Naive thymus-derived CD8-positive, alpha-beta T cell (primary cell): ENCODE data around the gene LRRC9. TPM values are rescaled to one million over a fixed set of nuclear protein-coding genes. Genes with fewer than 3 reads are reported as not detected.
A peak's percentile ranks its signal among the peaks of the same experiment; 100 is the strongest.
"Not testable (repeated sequence)": the region's sequence is repeated elsewhere in the genome, so short reads cannot be mapped to it uniquely, and the experiment has no call there.

Experiments
- ATAC-seq, 2 donors: fragments of 150-1000 bp; cut with Tn5 transposase in 1 of 2; sonication (Bioruptor Pico), chemical (Tn5 transposase) in 1 of 2; 1 replicate in 1 of 2; 2 replicates in 1 of 2; pipeline ENCODE4 v1.10.0; 2021; ENCODE audit warnings: mild to moderate bottlenecking in 2 of 2, moderate library complexity in 2 of 2
- POLR2A ChIA-PET: fragments of 350-600 bp; sonication (Branson Sonifier 250); formaldehyde crosslinking; loops from one replicate; lab custom pipeline; 2021; ENCODE audit warnings: antibody characterized with exemption; lab: Charles Lee
- DNase-seq, 10 donors: peaks; one replicate each; pipeline versions ENCODE4 v3.0.0 to v3.0.0-alpha.2; 2020 to 2022
- H3K27ac Mint-ChIP-seq, 10 donors: one replicate each; pipeline ENCODE4 v1.8.0; 2020 to 2022; ENCODE audit warnings: mild to moderate bottlenecking in 10 of 10, mixed read lengths in 10 of 10, moderate library complexity in 4 of 10, inconsistent platforms in 1 of 10
- H3K27me3 Mint-ChIP-seq, 5 donors: one replicate each; pipeline ENCODE4 v1.8.0; 2021 to 2022; ENCODE audit warnings: mixed read lengths in 5 of 5
- H3K36me3 Mint-ChIP-seq, 3 donors: one replicate each; pipeline ENCODE4 v1.8.0; 2020 to 2022; ENCODE audit warnings: mixed read lengths in 3 of 3, mild to moderate bottlenecking in 2 of 3, inconsistent platforms in 1 of 3
- H3K4me1 Mint-ChIP-seq, 4 donors: one replicate each; pipeline ENCODE4 v1.8.0; 2021 to 2022; ENCODE audit warnings: mixed read lengths in 4 of 4
- H3K4me3 Mint-ChIP-seq, 10 donors: one replicate each; pipeline ENCODE4 v1.8.0; 2020 to 2022; ENCODE audit warnings: mild to moderate bottlenecking in 10 of 10, mixed read lengths in 10 of 10, moderate library complexity in 6 of 10, inconsistent platforms in 1 of 10
- H3K9me3 Mint-ChIP-seq, 9 donors: one replicate each; pipeline ENCODE4 v1.8.0; 2020 to 2022; ENCODE audit warnings: mixed read lengths in 9 of 9, mild to moderate bottlenecking in 3 of 9, inconsistent platforms in 1 of 9, moderate library complexity in 1 of 9
- polyA plus RNA-seq, 3 donors: library from polyadenylated mRNA; unstranded; fragments of 300-500 nt; fragmentation: Illumina TruSeq; gene quantifications; one replicate each; pipeline ENCODE4 v1.2.3, GENCODE V29; 2021
- total RNA-seq, 8 experiments: library from RNA in 2 of 8; stranded (reverse) in 2 of 8; gene quantifications; one replicate each; pipeline ENCODE4 v1.2.3 and lab custom pipeline; 2021 to 2026

LRRC9 gene
- total and polyA plus RNA-seq, 5 experiments from 2014 or later = not detected

DNA sequence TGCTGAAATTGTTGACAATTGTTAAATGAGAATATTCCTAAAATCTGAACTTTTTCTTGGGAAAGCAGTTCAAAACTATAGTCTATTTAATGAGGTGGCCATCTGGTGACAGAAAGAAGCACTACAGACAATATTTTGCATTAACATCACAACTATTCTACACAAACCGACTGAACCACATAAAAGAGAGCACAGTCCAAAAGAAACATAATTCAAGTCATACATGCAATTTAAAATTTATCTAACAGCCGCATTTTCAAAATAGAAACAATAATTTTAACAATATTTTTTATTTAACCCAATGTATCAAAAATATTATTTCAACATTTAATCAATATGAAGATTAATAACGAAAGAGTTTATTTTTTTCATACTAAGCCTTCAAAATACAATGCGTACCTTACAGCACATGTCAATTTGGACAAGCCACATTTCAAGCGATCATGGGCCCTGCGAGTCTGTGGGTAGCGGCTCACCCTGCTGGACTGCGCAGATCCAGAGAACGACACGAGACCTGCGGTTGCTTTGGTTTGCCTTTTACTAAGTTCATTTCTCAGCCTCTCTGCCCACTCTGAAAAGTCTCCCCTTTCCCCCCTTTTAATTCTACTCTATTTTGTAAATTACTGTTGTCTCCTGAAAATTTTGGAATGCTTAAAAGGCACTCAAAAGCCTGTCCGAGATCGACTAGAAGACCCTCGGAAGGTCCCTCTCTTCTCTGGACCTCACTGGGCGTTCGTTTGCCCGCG lies 947 bp upstream of the LRRC9 start:
- H3K9me3 Mint-ChIP-seq = peaks cover 0 to 2% (median 0%) of the 10 kb centered on the region in 9 donors
- H3K4me1 Mint-ChIP-seq = peaks cover 0 to 17% (median 9%) of the 10 kb centered on the region in 4 donors
- H3K27me3 Mint-ChIP-seq = peaks cover 5 to 37% (median 11%) of the 10 kb centered on the region in 5 donors
- POLR2A ChIA-PET = no interaction called here
- H3K27ac Mint-ChIP-seq = peak overlapping the region in 6 of 10 donors; percentile 34 to 87 (median 72)
- DNase-seq (peak in 6 of 10 donors; percentile 5 to 49 (median 21)), ATAC-seq (peak; percentile 53 to 56)
- H3K36me3 Mint-ChIP-seq = peaks cover 0 to 6% (median 6%) of the 10 kb centered on the region in 3 donors
- H3K4me3 Mint-ChIP-seq = peak overlapping the region; percentile 75 to 89 (median 84)

DNA sequence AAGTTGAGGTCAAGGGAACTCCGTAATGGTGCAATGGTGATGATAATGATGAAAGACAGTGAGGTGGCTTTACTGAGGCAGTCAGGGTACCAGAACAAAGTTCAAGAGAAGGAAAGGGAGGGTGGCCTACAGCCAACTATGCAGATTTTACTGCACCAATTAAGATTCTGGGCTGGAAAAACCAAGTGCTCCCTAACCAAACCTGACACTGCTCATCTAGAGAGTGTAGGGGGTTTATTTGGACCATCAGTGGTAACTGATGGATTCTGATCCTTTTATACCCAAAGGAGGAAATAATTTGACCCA lies 387 bp downstream of the LRRC9 start:
- ATAC-seq = peak; percentile 21 to 39
- no peak for DNase-seq
- Mint-ChIP-seq H3K4me1 (peaks cover 0 to 17% (median 9%) of the 10 kb centered on the region in 4 donors), H3K9me3 (no peaks in the 10 kb centered on the region), H3K4me3 (peak overlapping the region; percentile 63 to 89 (median 79)), H3K27me3 (peaks cover 0 to 37% (median 16%) of the 10 kb centered on the region in 5 donors), H3K36me3 (peaks cover 0 to 6% (median 2%) of the 10 kb centered on the region in 3 donors), H3K27ac (peak overlapping the region in 9 of 10 donors; percentile 53 to 93 (median 88))
- POLR2A ChIA-PET = no interaction called here

- Mint-ChIP-seq H3K27me3 (peaks cover 0 to 19% (median 4%) of the 10 kb centered on the region in 5 donors), H3K27ac (no peak overlapping the region), H3K36me3 (no peaks in the 10 kb centered on the region), H3K4me3 (no peak overlapping the region), H3K4me1 (peaks cover 0 to 4% (median 0%) of the 10 kb centered on the region in 4 donors), H3K9me3 (no peaks in the 10 kb centered on the region)
- POLR2A ChIA-PET = no interaction called here
- ATAC-seq (no peak), DNase-seq (no peak)
Measured at GRCh38 chr14:59925797-59926196, 5.9 kb downstream of the LRRC9 start.

DNA sequence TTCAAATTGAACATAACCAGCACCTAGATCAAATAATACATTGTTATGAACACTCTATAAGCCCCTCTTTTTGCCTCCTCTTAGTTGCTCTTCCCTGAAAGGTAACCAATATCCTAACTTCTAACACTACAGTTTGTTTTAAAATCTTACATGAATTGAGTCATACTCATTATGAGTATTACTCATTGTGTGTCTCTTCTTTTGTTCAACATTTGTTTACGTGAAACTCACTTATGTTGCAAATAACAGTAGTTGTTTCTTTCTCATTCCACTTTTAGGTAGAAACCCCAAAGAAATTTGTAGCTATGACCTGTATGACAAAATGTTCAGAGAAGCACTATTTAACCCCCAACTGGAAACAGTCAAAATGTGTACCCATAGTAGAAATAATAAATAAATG lies 6.6 kb downstream of the LRRC9 start:
- Mint-ChIP-seq H3K27ac (no peak overlapping the region), H3K36me3 (no peaks in the 10 kb centered on the region), H3K4me1 (no peaks in the 10 kb centered on the region), H3K4me3 (no peak overlapping the region), H3K27me3 (peaks cover 0 to 14% (median 4%) of the 10 kb centered on the region in 5 donors), H3K9me3 (no peaks in the 10 kb centered on the region)
- POLR2A ChIA-PET = no interaction called here
- ATAC-seq (no peak), DNase-seq (no peak)

DNA sequence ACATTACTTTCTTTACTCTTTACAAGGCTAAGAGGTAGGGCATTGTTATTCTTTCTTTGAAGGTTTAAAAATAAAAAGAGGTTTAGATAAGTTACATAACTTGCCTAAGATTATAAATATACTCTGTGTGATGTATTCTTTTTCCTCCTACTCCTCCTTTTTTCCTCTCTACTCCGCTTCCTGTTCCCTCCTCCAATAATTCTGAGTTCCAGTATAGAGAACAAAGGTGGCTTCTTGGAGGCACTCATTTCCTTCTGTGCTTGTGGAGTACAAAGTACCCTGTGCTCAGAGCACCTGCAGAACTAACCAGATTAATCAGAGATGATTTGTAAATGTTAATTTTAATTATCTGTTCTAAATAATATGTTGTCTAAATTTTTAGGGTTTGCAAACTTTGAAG lies 11.3 kb downstream of the LRRC9 start:
- POLR2A ChIA-PET = no interaction called here
- H3K36me3 Mint-ChIP-seq = no peaks in the 10 kb centered on the region
- peaks cover 0 to 14% (median 0%) of the 10 kb centered on the region in 5 donors for H3K27me3 Mint-ChIP-seq
- no peak overlapping the region for H3K4me3 Mint-ChIP-seq
- no peak overlapping the region for H3K27ac Mint-ChIP-seq
- no peaks in the 10 kb centered on the region for H3K9me3 Mint-ChIP-seq
- H3K4me1 Mint-ChIP-seq = no peaks in the 10 kb centered on the region
- DNase-seq (no peak), ATAC-seq (no peak)

DNA sequence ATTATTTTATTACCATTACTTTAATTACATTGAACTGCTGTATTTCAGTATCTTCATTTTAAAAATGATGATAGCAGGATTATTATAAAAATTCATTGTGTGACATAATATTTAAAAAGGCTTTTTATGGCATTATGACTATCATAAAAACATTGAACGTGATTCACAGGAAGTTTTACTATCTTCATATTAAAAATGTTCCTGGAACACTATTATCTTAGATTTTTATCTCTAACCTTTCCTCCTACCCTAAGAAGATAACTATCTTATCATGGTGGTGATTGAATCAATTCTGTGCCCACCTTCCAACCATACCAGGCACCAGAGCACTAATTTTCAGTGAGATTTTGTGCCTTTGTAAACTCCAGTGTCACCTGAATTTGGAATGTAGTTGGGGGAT lies 16.2 kb downstream of the LRRC9 start:
- H3K27me3 Mint-ChIP-seq = peaks cover 0 to 14% (median 2%) of the 10 kb centered on the region in 5 donors
- no peak for DNase-seq
- H3K9me3 Mint-ChIP-seq = no peaks in the 10 kb centered on the region
- no peak for ATAC-seq
- POLR2A ChIA-PET = no interaction called here
- H3K27ac Mint-ChIP-seq = no peak overlapping the region
- H3K4me3 Mint-ChIP-seq = no peak overlapping the region
- no peaks in the 10 kb centered on the region for H3K4me1 Mint-ChIP-seq
- H3K36me3 Mint-ChIP-seq = no peaks in the 10 kb centered on the region

DNA sequence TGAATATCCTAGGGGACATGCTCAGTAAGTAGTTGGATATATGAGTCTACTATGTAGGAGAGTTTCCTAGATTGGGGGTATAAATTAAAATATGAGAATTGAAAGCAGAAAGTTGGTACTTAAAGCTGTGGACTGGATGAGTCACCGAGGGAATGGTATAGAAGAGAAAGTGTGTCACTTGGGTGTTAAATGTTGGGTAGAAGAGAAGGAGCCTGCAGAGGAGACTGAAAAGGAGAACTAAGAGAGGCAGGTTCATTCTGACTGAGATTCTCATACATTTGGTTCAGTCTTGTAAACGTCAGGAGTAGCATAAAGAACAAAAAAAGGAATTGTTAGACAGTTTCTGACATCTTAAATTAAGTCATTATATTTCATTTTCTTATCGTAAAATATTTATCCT lies 19.9 kb downstream of the LRRC9 start:
- no peak overlapping the region for H3K4me3 Mint-ChIP-seq
- no peaks in the 10 kb centered on the region for H3K4me1 Mint-ChIP-seq
- peaks cover 0 to 13% (median 3%) of the 10 kb centered on the region in 9 donors for H3K9me3 Mint-ChIP-seq
- no peak overlapping the region for H3K27ac Mint-ChIP-seq
- POLR2A ChIA-PET = no interaction called here
- H3K36me3 Mint-ChIP-seq = peaks cover 0 to 8% (median 0%) of the 10 kb centered on the region in 3 donors
- no peak for ATAC-seq
- peaks cover 7 to 24% (median 10%) of the 10 kb centered on the region in 5 donors for H3K27me3 Mint-ChIP-seq
- DNase-seq = no peak

DNA sequence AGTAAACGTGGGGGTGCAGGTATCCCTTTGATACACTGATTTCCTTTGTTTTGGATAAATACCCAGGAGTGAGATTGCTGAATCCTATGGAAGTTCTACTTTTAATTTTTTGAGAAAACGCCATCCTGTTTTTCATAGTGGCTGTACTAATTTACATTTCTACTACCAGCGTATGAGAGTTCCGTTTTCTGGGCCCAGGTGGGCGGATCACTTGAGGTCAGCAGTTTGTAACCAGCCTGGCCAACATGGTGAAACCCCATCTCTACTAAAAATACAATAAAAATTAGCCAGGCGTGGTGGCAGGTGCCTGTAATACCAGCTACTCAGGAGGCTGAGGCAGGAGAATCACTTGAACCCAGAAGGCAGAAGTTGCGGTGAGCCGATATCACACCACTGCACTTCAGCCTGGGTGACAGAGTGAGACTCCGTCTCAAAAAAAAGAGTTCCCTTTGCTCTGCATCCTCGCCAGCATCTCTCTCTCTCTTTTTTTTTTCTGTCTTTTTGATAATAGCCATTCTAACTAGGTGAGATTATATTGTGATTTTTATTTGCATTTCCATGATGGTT lies 22.4 kb downstream of the LRRC9 start:
- H3K36me3 Mint-ChIP-seq, H3K27ac Mint-ChIP-seq, ATAC-seq, DNase-seq, H3K4me3 Mint-ChIP-seq, H3K4me1 Mint-ChIP-seq, POLR2A ChIA-PET: not testable (repeated sequence)
- Mint-ChIP-seq H3K9me3 (peaks cover 0 to 13% (median 3%) of the 10 kb centered on the region in 9 donors), H3K27me3 (peaks cover 5 to 19% (median 10%) of the 10 kb centered on the region in 5 donors)

- H3K36me3 Mint-ChIP-seq = peaks cover 0 to 8% (median 1%) of the 10 kb centered on the region in 3 donors
- H3K4me1 Mint-ChIP-seq = no peaks in the 10 kb centered on the region
- H3K9me3 Mint-ChIP-seq = peaks cover 0 to 20% (median 3%) of the 10 kb centered on the region in 9 donors
- peaks cover 5 to 12% (median 8%) of the 10 kb centered on the region in 5 donors for H3K27me3 Mint-ChIP-seq
- no peak overlapping the region for H3K27ac Mint-ChIP-seq
- no peak for ATAC-seq
- DNase-seq = no peak
- H3K4me3 Mint-ChIP-seq = no peak overlapping the region
- POLR2A ChIA-PET = no interaction called here
Measured at GRCh38 chr14:59944909-59945308, 25.0 kb downstream of the LRRC9 start.

DNA sequence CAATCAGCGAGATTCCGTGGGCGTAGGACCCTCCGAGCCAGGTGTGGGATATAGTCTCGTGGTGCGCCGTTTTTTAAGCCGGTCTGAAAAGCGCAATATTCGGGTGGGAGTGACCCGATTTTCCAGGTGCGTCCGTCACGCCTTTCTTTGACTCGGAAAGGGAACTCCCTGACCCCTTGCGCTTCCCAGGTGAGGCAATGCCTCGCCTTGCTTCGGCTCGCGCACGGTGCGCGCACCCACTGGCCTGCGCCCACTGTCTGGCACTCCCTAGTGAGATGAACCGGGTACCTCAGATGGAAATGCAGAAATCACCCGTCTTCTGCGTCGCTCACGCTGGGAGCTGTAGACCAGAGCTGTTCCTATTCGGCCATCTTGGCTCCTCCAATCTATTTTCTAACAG lies 32.2 kb downstream of the LRRC9 start:
- H3K36me3 Mint-ChIP-seq = peaks cover 0 to 27% (median 11%) of the 10 kb centered on the region in 3 donors
- H3K27ac Mint-ChIP-seq, H3K4me1 Mint-ChIP-seq, DNase-seq, H3K4me3 Mint-ChIP-seq, ATAC-seq, POLR2A ChIA-PET: not testable (repeated sequence)
- H3K9me3 Mint-ChIP-seq = peaks cover 0 to 56% (median 27%) of the 10 kb centered on the region in 9 donors
- peaks cover 0 to 27% (median 7%) of the 10 kb centered on the region in 5 donors for H3K27me3 Mint-ChIP-seq

DNA sequence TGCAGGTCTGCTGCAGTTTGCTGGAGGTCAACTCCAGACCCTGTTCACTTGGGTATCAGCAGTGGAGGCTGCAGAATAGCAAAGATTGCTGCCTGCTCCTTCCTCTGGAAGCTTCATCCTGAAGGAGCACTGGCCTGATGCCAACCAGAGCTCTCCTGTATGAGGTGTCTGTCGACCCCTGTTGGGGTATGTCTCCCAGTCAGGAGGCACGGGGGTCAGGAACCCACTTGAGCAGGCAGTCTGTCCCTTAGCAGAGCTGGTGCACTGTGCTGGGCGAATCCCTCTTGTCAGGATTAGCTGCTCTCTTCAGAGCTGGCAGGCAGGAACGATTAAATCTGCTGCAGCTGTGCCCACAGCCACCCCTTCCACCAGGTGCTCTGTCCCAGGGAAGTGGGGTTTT lies 37.9 kb downstream of the LRRC9 start:
- peaks cover 0 to 34% (median 4%) of the 10 kb centered on the region in 5 donors for H3K27me3 Mint-ChIP-seq
- H3K4me3 Mint-ChIP-seq, H3K27ac Mint-ChIP-seq, POLR2A ChIA-PET, ATAC-seq, H3K4me1 Mint-ChIP-seq: not testable (repeated sequence)
- peaks cover 0 to 56% (median 26%) of the 10 kb centered on the region in 9 donors for H3K9me3 Mint-ChIP-seq
- DNase-seq = peak in 1 of 10 donors; percentile 53
- H3K36me3 Mint-ChIP-seq = peaks cover 0 to 35% (median 23%) of the 10 kb centered on the region in 3 donors

GRCh38 chr14:59959668-59960067 lies 39.7 kb downstream of the LRRC9 start:
- ATAC-seq (no peak), DNase-seq (no peak)
- H3K27me3 Mint-ChIP-seq = peaks cover 0 to 26% (median 2%) of the 10 kb centered on the region in 5 donors
- POLR2A ChIA-PET = no interaction called here
- H3K4me1 Mint-ChIP-seq = peaks cover 5 to 9% (median 6%) of the 10 kb centered on the region in 4 donors
- no peak overlapping the region for H3K27ac Mint-ChIP-seq
- no peak overlapping the region for H3K4me3 Mint-ChIP-seq
- peaks cover 0 to 24% (median 20%) of the 10 kb centered on the region in 3 donors for H3K36me3 Mint-ChIP-seq
- peaks cover 0 to 38% (median 19%) of the 10 kb centered on the region in 9 donors for H3K9me3 Mint-ChIP-seq

GRCh38 chr14:59961518-59962062 lies 41.6 kb downstream of the LRRC9 start:
- Mint-ChIP-seq H3K9me3 (peaks cover 0 to 20% (median 5%) of the 10 kb centered on the region in 9 donors), H3K27me3 (peaks cover 0 to 13% (median 2%) of the 10 kb centered on the region in 5 donors), H3K4me3 (no peak overlapping the region), H3K4me1 (peaks cover 12 to 19% (median 14%) of the 10 kb centered on the region in 4 donors), H3K27ac (peak overlapping the region in 1 of 10 donors; percentile 14), H3K36me3 (peaks cover 0 to 15% (median 14%) of the 10 kb centered on the region in 3 donors)
- DNase-seq (no peak), ATAC-seq (no peak)
- POLR2A ChIA-PET = interaction anchor here (1.0 kb wide), 1 partner anchor 203 kb away, joined by 3 read pairs; no protein-coding TSS in a partner anchor
